Epithelial cell of proximal tubule (primary cell): ENCODE data around the gene XPNPEP1. TPM values are rescaled to one million over a fixed set of nuclear protein-coding genes. Genes with fewer than 3 reads are reported as not detected.

Source experiments
- DNase-seq: peaks from one replicate; pipeline ENCODE4 v3.0.0-alpha.2; 2011; ENCODE audit warnings: low read depth
- H3K4me3 ChIP-seq: 2 replicates; pipeline ENCODE4 v1.5.1; 2011; ENCODE audit warnings: low read depth, mild to moderate bottlenecking, low read length
- CTCF ChIP-seq: conservative IDR thresholded peaks from 2 replicates; pipeline ENCODE4 v1.5.1; 2012; ENCODE audit warnings: low read depth, mild to moderate bottlenecking, low read length
- total RNA-seq: library from RNA; depleted of rRNA; stranded (reverse); fragments of >200 nt; gene quantifications from 2 replicates; pipeline ENCODE4 v1.2.3, GENCODE V29; 2015

XPNPEP1 gene
- total RNA-seq, 1 donor from 2014 or later: 191 TPM

GRCh38 chr10:109837384-109837783 is 85.9 kb downstream of the XPNPEP1 start:
- DNase-seq: no peak
- no peak for TF ChIP-seq CTCF
- H3K4me3 ChIP-seq: no peak overlapping the region

- no peak for DNase-seq
- H3K4me3 ChIP-seq: no peak overlapping the region
- TF ChIP-seq CTCF: no peak
Observed at GRCh38 chr10:109835257-109835656, 88.1 kb downstream of the XPNPEP1 start.

- H3K4me3 ChIP-seq: no peak overlapping the region
- TF ChIP-seq CTCF: no peak
- DNase-seq: peak; percentile 20
Observed at GRCh38 chr10:109831846-109832245, 91.5 kb downstream of the XPNPEP1 start.

- no peak overlapping the region for H3K4me3 ChIP-seq
- no peak for DNase-seq
- no peak for TF ChIP-seq CTCF
Observed at GRCh38 chr10:109824206-109824605, 99.1 kb downstream of the XPNPEP1 start.

GRCh38 chr10:109823196-109823595 is 100.1 kb downstream of the XPNPEP1 start:
- no peak overlapping the region for H3K4me3 ChIP-seq
- TF ChIP-seq CTCF: no peak
- DNase-seq: no peak

GRCh38 chr10:109821672-109822071 is 101.6 kb downstream of the XPNPEP1 start:
- no peak for DNase-seq
- no peak for TF ChIP-seq CTCF
- no peak overlapping the region for H3K4me3 ChIP-seq

GRCh38 chr10:109820620-109821405 is 102.5 kb downstream of the XPNPEP1 start:
- TF ChIP-seq CTCF: no peak
- DNase-seq: no peak
- no peak overlapping the region for H3K4me3 ChIP-seq
